GM19043 (cell line): ENCODE measurements around the gene PAK3.

Source experiments
- ATAC-seq: cut with Tn5 transposase; IDR thresholded peaks from one replicate; pipeline ENCODE4 v1.9.1; 2021; ENCODE audit warnings: low read depth; ENCODE audit not compliant: unreplicated experiment

The PAK3 gene

DNA sequence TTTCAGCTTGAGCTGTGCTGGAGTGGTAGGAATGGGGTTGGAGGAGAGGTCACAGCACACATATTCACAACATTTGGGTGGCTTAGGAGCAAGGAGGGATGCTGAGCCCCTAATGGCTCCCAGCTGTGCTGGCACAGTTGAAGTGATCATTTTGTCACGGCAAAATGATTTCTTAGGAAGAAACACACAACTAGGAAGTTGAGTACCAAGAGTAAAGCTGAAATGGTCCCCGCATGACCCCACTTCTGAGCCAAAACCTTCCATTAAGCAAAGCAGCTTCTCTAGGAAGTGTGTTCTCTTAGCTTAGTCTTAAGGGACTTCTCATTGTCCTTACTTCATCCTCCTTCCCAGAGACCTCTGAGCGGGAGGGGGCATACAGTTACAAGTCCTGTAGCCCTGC, 161.7 kb downstream of the PAK3 start:
- ATAC-seq, result no peak

DNA sequence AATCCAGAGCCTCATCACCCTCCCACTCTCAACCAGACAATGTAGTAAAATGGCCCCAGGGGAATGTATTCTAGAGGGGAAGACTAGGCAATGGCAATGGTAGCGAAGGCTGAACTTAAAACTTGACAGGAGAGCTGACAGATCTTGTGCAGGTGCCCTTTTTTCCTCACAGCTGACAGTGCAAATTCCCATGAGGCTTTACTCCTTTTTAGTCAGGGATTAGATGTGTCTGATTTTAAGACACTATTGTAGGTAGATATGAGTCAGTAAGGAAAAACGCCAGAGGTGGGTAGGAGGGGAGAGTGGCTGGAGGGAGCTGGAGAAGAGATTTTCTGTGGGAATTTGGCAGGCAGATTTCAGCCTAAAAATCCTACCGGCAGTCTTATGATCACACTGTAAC, 163.6 kb downstream of the PAK3 start:
- no peak for ATAC-seq

DNA sequence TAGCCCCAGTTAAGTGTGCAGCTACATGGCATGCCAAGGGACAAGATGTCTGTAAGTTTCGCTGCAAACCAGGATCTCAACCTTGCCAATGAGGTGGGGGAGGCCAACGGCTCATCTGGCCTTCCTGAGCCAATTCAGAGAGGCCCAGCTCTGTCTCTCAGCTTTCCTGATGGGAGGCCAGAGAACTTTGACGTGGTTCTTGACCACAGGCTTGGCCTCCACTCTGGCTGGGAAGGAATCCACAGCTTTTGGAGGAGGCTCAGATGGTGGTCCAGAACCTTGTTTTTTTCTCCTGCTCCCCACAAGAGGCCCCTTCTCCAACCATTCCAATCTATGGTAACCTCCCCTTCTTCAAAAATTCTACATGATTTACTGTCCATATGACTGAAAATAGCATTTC, 164.5 kb downstream of the PAK3 start:
- no peak for ATAC-seq

DNA sequence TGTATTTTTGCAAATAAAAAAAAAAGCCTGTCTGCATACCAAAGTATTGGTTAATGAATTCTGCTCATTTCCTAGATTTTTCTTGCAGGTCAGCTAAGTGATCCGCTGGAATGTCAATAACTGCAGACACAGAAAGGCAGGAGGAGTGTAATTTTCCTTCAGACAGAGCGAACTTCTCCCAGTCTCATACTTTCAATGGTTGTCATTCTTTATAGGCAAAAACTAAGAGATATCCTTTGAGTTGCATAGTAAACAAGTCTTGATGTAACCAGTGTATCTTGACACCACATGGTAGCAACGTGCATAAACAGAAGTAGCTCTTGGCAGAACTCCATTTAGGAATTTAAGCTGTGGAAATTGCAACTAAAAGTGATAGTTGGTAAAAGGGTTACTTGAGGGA, 166.1 kb downstream of the PAK3 start:
- ATAC-seq, result no peak

DNA sequence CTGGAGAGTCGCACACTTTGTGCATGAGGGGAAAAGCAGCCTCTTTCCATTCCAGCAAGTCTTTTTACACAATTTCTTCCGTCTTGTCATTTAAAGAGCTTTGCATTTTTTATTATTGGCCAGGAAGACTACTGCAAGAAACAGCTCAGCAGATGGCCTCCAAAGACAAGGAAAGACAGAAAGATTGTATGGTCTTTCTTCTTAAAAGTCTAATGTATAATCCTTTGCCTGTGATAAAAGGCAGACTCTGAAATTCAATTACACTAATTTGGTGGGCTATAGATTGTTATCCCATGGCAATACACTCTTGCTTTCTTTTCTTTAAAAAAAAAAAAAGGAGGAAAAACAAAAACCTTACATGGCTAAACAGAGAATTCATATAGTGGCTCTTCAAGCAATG, 168.4 kb downstream of the PAK3 start:
- no peak for ATAC-seq

DNA sequence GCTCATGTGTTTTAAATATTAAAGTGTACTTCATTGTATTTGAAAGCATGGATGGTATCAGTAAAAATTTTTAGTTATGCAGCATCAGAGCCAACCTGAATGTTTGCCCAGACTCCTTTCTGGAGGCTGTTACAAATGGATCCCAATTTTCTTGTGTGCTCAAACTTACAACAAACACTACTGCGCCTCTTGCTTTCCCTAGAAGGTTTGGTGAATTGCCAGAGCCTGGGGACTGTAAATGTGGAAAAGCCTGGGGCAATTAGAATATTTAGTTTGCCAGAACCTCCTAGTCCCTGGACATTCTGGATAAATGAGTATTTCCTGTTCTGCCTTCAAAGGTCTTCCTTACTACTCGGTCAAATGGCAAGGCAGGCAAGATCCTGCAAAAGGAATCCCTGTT, 169.5 kb downstream of the PAK3 start:
- no peak for ATAC-seq

DNA sequence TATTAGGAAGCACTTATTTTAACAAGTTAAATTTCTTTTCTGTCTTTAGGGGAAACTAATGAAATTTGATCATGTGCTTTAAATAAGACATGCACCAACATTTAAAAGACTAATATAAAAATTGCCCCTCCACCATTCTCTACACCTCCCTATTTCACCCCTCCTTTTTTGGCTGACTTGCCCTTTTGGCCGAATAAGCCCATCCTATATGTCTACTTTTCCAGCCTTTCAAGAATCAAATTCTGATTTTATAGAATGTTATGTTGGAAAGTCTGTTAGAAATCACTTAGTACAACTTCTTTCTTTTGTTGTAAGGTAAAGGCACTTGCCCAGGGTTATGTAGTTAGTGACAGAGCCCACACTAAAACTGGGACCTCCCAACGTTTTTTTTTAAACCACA, 172.5 kb downstream of the PAK3 start:
- ATAC-seq, result no peak

DNA sequence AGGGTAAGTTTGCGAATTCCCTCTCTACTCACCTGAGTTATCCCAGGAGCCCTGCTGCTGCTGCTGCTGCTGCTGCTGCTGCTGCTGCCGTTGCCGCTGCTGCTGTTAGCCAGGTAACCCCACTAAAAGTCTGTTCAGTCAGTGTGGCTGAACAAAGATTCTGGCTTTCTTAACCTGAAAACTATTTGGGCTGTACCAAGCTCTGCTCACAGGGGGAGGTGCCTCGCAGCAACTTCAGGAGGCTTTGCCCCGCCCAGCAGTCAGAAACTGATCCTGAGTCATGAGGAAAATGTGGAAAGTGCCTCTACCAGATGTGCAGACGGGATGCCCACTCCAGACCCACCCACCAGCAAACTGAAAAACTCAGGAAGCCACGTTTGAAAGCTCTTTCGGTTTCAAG, 174.3 kb downstream of the PAK3 start, which contains the start of gene CAPN6:
Gene CAPN6 (minus strand): TSS at position 145 of the 400 bp plus-strand sequence. CDS start 6,547 bp downstream, outside the sequence.
- ATAC-seq, result no peak
